Suppressor macrophage treated with lipopolysaccharide for 4 hours (primary cell): ENCODE results near the gene EZH1.
"Not testable (repeated sequence)": the region's sequence is repeated elsewhere in the genome, so short reads cannot be mapped to it uniquely, and the experiment has no call there.

Source experiments
- DNase-seq: peaks from one replicate; pipeline ENCODE4 v3.0.0-alpha.2; 2020

Gene EZH1

GRCh38 chr17:42680331-42680808 is 64.5 kb downstream of the EZH1 start:
- no peak for DNase-seq

GRCh38 chr17:42679492-42680330 is 65.1 kb downstream of the EZH1 start:
- DNase-seq, result peak; percentile 86

GRCh38 chr17:42678951-42679491 is 65.8 kb downstream of the EZH1 start:
- peak; percentile 73 for DNase-seq

GRCh38 chr17:42677921-42678781 is 66.7 kb downstream of the EZH1 start:
- DNase-seq, result peak; percentile 83

- DNase-seq, result peak; percentile 100
Measured at GRCh38 chr17:42677012-42677857, 67.6 kb downstream of the EZH1 start.

GRCh38 chr17:42676424-42677011 is 68.3 kb downstream of the EZH1 start, which contains the start of gene PLEKHH3:
Gene PLEKHH3 (minus strand): TSS chr17:42676994. CDS start chr17:42676563, 431 bp downstream.
- DNase-seq, result no peak

- no peak for DNase-seq
Measured at GRCh38 chr17:42675965-42676423, 68.8 kb downstream of the EZH1 start.

GRCh38 chr17:42675348-42675964 is 69.4 kb downstream of the EZH1 start:
- no peak for DNase-seq

- no peak for DNase-seq
Measured at GRCh38 chr17:42674755-42675347, 70.0 kb downstream of the EZH1 start.

- peak; percentile 46 for DNase-seq
Measured at GRCh38 chr17:42673885-42674754, 70.7 kb downstream of the EZH1 start.

- no peak for DNase-seq
Measured at GRCh38 chr17:42673266-42673884, 71.5 kb downstream of the EZH1 start.

- DNase-seq, result no peak
Measured at GRCh38 chr17:42672038-42672437, 72.8 kb downstream of the EZH1 start.

GRCh38 chr17:42670789-42671657 is 73.8 kb downstream of the EZH1 start:
- DNase-seq, result no peak

GRCh38 chr17:42669977-42670788 is 74.7 kb downstream of the EZH1 start:
- no peak for DNase-seq

GRCh38 chr17:42669705-42669976 is 75.2 kb downstream of the EZH1 start:
- DNase-seq, result no peak

GRCh38 chr17:42667088-42667951 is 77.5 kb downstream of the EZH1 start:
- peak; percentile 47 for DNase-seq

- not testable (repeated sequence) for DNase-seq
Measured at GRCh38 chr17:42666126-42666525, 78.7 kb downstream of the EZH1 start.
